ENCODE results near the gene DYSF.

Gene DYSF

DNA sequence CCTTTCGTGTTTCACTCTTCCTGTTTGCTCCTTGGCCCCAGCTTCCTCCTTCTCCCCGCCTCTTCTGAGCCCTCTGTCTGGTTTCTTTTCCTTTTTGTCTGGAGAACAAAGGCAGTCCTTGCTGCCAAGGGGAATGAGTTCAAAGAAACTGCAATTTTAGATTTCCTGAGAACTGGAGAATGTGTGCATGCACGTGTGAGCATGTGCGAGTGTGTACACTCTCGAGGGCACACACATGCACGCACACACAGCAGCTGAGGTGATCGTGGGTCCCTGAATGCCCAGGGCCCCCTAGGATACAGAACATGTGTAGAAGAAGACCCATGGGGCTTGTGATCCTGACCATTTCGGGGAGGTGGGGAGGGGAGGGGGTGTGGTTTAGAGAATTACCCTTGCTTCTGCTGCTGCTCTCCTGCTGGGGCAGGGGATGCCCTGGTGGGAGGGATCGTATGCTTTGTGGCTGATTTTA lies 151.8 kb downstream of the DYSF start:
- DNase-seq: no peak

DNA sequence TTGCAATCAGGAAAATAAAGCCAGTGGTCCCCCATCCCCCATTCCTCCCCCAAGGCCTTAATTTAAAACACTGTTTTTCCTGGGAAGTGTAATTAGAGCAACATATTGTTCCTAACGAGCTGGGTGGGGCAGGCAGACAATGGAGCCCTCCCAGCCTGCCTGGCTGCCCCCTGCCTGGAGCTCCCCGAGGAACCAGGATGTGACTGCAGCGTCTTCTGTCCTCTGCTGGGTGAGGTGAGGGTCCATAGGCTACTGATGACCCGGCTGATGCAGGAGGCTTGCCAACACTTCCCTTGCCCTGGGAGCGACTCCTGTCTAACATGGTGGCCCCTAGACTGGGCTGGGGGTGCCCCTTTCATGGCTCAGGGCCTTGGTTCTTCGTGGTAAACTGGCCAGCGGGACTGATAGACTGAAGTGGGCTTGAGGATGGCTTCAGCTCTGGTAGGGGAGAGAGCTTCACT lies 152.4 kb downstream of the DYSF start:
- no peak for DNase-seq

DNA sequence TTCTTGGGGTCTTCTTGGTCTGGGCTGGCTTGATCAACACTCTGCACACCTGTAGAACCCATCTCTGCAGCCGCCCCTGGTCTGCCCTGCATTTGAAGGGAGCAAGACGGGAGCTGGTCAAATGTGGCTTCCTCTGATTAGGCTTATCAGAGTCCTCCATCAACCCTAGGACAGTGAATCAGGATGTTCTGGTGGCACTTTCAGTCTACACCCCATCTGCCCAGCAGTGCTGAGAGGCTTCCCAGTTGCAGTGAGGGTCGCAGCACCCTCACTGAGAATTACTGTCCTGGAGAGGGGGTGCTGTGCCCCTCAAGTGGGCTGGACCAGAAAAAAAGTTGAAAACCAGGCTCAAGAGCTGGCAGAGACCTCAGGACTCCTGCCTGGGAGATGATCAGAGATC lies 152.9 kb downstream of the DYSF start:
- DNase-seq: no peak

DNA sequence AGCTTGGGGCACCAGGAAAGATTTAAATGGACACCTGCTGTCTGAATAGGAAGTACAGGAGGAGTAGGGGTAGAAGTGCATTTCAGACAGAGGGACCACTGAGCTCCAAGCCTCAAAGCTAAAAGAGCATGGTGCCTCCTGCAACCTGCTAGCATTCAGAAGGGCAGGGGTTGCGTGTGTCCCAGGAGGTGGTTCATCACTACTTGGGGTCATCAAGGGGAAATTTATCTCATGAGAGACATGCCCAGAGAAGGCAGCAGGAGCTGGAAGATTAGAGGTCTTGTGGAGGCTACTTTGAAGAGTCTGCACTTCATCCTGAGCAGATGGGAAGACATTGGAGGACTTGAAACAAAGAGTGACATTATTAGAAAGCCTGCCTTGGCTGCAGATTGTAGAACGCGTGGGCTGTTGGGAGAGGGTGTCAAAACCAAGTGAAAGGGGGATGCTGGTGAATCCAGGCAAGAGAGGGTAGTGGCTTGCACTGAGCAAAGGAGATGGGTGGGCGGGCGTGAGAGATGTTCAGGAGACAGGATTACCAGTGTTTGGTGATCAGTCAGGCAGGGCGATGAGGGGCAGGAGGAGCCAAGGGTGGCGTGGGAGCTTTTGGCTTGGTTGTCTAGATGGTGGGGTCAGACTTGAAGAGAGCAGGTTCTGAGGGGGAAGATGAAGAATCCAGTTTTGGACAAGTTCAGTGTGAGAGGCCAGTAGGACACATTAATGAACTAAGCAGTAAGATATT lies 154.0 kb downstream of the DYSF start:
- DNase-seq: no peak

DNA sequence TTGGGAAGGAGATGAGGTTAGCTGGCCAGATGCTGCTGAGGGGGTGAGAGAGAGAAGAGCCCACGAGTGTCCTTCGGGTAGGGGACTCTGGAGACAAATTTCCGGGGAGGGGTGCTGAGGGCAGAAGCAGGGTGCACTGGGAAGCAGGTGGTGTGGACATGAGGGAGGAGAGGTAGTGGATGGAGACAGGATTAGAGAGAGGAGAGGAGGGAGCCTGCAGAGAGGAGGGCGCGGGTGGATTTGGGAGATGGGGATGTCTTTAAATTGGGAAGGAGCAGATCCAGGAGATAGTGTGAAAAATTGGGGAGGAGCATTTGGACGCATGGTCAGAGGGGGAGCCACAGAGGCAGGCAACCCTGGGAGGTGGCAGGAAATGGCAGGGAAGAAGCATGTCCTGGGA lies 154.7 kb downstream of the DYSF start:
- no peak for DNase-seq

DNA sequence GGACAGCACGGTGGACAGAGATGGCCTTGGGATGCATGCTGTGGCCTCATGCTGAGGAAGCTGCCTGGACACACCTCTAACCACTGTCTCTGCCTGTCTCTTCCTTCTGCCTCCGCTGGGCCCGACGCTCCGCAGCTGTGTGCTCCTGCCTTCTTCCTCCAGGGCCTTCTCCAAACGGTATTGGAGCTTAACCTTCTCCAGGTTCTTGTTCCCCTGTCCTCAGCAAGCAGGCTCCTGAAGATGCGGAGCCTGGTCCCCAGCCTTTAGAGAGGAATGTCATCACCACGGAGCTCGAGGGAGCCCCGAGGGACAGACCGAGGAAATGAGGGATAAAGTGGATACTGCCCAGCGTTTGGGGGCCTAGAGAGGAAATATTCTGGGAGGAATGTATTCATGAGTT lies 155.1 kb downstream of the DYSF start:
- DNase-seq: no peak

DNA sequence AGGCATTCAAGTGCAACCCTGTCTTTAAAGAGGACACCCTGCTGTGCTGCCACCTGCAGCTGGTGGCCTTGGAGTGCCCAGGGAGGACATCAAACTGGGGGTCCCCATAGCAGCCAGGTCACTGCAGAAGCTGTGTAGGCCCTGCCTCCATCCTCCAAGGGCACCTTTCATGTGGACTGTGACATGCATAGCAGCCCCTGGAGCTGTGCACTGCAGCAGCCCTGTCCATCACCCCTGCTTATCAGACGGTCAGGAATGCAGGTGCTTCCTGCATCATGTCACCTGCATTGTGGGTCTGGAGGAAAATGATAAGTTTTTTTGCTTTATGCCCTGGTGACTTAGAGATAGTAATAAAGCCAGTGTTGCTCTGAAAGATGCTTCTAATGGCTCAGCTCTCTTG lies 155.7 kb downstream of the DYSF start:
- no peak for DNase-seq

DNA sequence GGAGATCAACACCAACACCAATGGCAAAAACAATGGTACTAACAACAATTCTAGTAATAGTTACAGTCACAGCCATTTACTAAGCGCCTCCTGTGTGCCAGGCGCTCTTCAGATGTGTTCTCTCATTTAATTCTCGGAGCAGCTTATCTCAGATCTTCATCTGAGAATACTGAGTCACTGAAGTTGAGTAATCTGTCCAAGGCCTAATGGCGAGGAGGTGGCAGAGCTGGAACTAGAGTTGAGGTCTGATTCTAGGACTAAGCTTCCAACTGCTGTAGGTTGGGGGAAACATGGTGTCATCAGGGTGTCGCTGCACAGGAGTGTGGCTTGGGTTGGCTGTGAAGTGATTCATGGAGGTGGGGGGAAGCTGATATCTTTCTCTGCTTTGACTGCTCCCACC lies 156.1 kb downstream of the DYSF start:
- DNase-seq: no peak

DNA sequence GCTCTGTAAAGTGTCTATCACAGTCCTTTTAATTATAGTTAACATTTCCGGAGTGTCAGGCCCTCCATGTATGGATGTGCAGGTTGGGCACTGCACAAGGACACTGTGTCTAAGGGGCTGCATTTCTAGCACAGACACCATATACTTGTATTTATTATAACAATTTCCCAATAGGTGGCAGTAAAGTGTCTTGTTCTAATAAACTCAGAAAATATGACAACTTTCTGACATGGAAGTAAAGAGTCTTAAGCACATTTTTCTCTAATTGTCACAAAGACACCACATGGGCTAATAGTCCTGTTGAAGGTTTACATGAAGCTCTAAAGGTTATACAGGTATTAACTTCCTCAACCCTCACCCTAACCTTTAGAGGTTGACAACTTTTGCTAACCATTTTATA lies 156.6 kb downstream of the DYSF start:
- no peak for DNase-seq

DNA sequence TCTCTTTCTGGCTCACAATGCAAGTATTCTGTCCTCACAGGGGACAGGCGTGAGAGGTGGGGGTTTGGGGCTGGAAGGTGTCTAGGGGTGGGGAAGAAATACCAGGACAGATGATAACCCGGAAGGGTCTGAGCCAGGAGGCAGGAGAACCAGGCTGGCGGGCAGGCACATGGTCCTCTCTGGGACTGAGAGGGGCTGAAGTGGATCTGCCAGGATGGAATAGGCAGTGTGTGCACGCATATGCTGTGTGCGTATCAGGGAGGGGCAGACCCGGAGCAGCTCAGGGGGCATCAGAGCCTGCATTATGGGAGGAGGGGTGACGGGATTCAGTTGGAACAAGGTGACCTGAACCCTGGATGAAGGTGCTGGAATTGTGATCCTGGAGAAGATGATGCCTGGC lies 157.3 kb downstream of the DYSF start:
- DNase-seq: no peak

DNA sequence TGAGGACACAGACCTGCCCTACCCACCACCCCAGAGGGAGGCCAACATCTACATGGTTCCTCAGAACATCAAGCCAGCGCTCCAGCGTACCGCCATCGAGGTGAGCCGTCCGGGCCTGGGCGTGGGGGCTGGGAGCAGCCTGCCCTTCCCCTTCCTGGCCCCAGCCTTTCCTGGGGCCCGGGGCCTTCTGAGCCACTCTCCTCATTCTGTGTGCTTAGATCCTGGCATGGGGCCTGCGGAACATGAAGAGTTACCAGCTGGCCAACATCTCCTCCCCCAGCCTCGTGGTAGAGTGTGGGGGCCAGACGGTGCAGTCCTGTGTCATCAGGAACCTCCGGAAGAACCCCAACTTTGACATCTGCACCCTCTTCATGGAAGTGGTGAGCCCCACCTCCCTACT lies 157.9 kb downstream of the DYSF start:
- DNase-seq: no peak

DNA sequence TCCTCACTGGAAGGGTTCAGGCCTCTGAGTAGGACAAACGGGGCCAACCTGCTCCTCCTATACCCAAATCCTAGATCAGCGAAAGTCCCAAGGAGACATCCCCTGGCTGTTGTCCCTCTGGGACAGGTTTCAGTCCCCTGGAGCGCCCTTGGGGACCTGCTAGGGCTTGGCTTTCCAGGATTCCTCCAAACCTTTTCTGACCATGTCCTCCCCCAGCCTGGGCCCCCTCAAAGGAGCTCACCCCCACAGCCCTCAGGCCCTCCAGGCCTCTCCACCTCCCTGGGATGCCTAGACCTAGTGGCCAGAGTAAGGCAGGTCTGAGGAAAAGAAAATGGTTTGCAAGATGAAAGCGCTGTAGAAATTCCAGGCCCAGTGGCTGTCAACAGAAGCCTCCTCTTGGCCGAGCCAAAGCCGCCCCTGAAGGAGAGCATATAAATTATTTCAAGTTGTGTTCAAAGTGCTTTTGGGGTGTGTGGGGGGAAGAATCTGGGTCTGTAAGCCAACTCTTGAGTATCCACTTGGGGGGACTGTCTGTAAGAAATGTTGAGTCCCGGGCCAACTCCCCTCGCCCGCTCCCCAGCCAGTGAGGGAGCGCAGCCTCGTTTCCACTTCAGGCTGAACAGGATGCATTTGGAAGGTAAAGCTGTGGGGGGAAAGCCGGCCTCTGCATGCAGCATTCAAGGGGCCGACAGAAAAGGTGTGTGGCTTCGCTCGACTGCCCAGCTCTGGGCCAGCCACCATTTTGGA lies 158.6 kb downstream of the DYSF start:
- no peak for DNase-seq

DNA sequence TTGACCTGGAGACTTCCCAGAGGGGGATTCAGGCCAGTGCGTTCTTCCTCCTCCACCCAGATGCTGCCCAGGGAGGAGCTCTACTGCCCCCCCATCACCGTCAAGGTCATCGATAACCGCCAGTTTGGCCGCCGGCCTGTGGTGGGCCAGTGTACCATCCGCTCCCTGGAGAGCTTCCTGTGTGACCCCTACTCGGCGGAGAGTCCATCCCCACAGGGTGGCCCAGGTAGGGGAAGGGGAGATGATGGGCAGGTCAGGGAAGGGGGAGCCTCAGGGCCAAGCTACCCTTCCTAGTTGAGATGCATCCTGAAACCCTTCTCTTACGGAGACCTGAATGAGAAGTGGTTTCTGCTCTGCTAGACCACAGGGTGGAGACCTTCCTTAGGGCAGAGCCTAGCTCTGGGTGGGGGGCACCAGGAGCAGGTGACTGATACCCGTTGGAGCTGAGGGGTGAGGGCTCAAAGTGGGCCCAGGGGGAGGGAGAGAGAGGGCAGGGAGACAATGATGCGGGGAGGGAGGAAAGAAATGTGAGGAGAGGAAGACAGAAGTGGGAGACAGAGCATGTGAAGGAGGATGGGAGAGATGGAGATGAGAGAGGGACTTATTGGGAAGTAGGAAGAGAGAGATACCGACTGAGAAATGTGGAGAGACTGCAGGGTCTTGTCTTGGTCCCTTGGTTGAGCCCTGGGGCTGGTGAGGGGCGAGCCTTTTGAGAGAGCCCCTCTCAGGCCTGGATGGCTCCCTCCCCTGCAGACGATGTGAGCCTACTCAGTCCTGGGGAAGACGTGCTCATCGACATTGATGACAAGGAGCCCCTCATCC lies 159.4 kb downstream of the DYSF start:
- DNase-seq: no peak

DNA sequence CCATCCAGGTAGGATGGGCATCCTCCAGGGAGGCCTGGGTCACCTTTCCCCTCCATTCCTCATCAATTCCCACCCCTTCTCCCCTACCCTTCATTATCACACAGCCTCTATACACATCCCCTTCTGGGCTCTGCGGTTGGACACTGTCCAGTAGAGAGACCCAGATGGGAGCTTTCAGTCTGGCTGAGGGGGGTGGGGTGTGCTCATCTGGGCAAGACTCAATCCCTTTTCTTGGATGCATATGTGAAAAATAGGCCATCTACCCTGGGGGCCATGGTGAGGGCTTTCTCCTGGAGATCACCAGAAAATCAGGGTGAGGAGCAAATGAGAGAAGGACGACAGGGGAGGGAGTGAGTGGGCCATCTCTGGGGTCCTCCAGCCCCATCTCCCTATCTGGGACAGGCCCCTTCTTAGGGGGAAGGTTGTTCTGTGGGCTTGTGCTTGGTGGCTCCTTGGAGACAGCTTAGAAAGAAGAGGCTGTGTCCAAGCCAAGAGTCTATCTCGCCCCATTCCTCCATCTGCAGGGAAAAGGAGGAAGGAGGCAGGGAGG lies 160.1 kb downstream of the DYSF start:
- no peak for DNase-seq

DNA sequence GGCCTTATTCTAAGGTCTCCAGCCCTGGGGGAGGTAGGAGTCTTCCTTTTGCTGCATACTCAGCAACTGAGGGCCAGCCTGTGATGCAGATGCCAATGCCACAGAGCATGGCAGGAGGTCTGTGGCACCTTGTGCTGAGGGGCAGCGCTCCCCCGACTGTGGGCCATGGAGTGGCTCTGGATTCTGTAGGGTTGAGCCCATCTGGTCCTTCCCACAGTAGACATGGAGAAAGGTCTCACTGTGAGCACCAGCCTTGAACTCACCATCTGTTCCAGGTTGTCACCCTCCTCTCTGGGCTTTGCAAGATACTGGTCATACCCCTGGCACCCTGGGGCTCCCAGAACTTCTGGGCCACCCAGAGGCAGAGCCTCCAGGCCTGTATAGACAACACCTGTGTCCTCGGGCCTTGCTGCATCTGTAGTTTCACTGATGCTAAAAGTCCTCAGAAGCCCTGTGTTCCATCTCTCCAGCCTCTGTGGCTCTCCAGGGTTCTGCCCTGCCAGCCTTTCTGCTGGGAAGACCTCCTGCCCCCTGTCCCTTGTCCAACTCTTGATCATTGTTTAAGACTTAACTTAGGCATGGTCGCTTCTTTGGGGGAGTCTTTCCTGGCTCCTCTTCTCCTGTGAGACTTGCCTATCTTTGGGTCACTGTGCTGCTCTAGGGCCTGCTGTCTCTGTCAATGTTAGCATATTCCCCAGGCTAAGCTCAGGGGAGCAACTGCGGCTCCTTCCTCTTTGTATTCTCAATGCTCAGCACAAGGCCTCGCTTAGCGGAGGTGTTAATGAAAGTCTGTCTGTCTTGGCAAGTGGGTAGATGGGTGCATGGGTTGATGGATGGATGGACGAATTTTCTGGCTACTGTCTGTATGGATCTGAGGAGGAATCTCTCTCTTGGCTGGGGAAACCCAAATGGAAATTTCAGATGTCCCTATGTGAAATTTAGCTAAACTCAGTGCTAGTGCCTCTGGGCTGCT lies 160.9 kb downstream of the DYSF start:
- DNase-seq: no peak

DNA sequence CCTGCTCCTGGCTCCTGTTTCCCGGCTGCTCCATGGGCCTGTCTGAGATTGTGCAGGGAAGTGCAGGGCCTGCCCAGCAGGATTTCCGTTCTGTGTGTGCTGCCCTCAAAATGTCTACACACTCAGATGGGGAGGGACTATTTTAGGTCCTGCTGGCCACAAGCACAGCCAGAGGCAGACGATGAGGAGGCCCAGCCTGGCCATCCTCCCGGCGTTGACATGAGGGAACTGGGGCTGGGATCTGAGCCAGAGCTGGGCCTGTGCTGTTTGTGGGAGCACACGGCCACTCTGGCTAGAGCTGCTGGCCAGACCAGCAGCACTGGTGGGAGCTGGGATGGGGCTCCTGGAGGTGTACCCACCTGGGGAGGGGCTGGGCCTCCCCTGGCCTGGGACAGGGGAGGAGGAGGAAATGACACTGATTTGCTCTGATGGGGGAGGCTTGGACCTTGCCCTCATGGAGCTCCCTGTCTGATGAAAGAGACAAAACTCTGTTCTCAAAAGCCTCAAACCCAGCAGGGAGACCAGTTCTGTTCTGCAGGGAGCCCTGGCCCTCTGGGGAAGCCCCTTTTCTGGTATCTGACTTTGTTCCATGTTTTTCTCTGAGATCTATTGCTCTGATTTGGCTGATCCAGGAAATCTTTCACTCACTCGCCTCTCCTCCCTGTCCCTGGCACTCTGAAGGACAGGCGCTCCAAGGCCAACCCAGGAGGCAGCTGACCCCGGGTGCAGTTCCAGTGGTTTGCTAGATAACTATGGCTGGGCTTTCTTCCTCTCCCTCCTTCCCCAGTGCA lies 161.8 kb downstream of the DYSF start:
- DNase-seq: no peak

DNA sequence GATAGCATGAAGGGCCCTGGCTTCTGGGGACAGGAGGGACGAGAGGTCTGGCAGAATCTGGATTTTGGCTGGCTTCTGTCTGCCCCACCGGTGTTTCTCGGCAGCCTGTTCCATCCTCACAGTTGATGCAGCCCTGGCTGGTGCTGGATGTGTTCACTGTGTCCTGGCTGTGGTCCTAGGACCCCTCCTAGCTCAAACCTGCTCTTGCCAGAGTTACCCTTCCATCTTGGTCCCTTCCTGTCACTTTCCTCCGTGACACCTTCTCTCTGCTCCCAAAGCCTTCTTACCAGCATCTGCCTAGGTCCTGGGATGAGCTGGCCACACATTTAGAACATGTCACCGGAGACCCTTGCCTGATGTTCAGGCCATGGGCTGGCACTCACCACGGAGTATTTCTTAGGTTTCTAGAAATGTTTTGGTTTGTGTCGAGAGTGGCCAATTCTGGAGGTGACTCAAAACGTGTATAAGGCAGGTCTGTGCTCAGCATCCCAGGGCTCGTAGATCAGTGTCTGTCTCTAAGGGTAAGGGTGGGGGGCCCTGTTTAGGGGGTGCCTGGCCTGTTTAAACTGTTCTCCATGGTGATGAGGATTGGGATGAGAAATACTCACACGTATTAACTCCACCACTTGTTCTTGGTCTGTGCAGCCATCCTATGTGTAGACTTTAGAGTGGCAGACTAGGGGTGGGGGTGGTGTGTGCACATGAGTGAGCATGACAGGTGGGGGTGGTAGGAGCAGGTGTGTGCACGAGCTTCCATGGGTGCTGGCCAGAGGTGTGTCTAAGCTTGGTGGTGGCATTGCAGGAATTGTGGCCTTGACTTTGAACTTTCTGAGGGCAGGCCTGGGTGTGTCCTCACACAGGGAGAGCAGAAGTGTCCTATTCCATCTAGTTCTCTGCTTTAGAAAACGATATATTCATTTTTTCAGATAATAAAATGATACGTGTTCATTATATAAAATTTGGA lies 162.7 kb downstream of the DYSF start:
- no peak for DNase-seq

DNA sequence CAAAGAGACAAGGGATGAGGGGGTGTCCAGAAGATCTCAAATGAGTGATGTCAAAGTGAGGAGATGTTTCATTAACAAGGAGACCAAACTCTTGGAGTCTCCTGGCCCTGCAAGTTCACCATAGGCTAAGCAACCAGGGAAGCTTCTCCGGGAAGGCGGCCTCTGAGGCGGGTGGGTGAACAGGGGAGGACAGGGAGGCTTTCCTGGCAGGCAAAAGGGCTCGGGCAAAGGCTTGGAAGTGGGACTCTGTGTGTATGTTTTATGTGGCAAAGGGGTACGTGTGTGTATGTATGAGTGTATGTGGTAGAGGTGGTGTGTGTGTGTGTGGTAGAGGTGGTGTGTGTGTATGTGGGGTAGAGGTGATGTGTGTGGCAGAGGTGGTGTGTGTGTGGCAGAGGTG lies 163.9 kb downstream of the DYSF start:
- DNase-seq: no peak

DNA sequence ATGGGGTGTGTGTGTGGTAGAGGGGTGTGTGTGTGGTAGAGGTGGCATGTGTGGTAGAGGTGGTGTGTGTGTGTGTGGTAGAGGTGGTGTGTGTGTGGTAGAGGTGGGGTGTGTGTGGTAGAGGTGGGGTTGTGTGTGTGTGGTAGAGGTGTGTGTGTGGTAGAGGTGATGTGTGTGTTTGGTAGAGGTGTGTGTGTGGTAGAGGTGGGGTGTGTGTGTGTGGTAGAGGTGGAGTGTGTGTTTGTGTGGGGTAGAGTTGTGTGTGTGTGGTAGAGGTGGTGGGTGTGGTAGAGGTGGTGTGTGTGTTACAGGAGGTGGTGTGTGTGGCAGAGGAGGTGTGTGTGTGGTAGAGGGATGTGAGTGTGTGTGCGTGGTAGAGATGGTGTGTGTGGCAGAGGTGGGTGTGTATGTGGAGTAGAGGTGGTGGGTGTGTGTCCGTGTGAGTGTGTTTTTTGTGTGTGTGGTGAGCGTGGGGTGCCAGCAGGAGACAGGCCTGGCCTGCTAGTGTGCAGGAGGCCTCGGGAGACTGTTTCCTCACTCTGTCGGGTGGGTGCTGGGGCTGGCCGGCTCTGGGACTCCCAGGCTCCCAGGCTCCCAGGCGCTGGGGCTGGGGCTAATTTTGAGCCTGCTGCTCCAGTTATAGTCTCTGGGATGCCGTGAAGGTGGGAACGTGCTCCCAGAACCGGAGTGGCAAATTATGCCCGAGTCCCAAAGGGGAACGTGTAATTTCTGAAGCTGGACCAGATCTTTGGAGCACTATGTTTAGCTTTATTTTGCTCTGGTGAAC lies 165.2 kb downstream of the DYSF start:
- no peak for DNase-seq

Data from NCI-H2171 (cell line).